ENCODE measurements around the gene GNA14.
"Not testable (repeated sequence)": the region's sequence is repeated elsewhere in the genome, so short reads cannot be mapped to it uniquely, and the experiment has no call there.

GNA14 gene

DNA sequence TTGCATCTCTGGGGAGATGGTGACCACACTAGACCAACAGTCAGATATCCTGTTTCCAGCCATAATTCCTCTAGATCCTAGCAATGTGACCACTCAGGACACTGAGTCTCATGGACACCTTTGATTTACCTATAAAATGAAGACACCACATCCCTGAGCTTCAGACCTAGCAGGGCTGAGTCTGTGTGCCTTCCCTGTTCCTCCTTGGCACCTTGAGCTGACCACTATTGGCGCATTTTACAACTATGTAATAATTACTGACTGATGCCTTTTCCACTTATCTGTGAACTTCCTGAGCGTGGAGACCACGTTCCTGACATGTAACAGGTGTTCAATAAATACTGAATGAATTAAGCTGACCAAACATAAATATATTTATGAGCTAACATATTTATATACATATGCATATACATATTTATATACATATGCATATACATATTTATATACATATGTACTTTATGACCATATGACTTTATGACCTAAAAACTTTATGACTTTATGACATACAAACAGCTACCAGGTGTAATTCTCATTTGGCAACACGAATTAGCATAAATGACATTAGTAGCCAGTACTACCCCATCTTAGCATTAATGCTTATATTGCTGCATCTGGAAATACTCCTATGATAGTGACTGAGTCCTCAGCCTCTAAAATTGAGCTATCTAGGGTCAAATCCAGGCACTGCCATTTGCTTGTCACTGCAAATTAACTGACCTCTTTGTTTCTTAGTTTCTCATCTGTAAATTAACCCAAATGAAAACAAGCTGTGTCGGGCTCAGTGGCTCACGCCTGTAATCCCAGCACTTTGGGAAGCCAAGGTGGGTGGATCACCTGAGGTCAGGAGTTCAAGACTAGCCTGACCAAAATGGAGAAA lies 150.6 kb downstream of the GNA14 start:
- TF ChIP-seq, protein P1, sequence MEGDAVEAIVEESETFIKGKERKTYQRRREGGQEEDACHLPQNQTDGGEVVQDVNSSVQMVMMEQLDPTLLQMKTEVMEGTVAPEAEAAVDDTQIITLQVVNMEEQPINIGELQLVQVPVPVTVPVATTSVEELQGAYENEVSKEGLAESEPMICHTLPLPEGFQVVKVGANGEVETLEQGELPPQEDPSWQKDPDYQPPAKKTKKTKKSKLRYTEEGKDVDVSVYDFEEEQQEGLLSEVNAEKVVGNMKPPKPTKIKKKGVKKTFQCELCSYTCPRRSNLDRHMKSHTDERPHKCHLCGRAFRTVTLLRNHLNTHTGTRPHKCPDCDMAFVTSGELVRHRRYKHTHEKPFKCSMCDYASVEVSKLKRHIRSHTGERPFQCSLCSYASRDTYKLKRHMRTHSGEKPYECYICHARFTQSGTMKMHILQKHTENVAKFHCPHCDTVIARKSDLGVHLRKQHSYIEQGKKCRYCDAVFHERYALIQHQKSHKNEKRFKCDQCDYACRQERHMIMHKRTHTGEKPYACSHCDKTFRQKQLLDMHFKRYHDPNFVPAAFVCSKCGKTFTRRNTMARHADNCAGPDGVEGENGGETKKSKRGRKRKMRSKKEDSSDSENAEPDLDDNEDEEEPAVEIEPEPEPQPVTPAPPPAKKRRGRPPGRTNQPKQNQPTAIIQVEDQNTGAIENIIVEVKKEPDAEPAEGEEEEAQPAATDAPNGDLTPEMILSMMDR (conservative IDR thresholded peaks at IDR 0.05), result no peak
- H3K27ac ChIP-seq, result peak overlapping the region; percentile 72

DNA sequence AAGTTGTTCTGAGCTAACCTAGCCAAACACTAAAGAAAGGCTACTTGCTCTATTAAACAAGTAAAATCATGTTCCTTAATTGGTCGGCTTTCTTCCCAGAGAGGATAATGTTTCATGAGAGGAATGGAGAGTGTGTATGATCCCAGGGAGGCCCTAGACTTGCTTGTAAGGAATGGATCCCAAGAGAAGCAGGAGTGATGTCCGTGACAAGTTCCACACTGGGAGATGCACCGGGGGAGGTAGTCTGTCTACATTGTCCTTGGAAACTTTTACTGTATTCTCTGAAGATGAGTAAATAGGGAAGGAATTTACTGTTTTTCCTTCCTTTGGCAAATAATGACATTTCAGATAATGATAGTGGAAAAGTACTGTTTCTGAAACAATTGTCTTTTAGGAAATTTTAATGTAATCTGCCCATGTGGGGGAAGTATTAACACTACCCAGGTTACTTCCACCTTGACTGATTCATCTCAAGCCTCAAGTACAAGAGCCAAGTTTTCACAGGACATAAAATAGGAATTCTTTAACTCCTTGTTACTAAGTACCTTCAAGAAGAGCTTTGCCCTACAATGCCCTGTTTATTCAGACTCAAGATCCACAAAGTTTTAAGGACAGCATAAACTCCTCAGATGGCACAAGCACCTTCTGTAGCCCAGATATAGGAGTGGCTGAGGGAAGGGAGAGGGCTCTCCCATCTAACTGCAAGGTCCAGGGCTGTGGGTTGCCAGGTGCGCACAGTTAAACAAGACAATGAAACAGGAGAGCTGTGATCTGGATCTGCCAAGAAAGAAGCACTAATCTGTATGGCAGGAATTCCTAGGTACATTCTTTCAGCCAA lies 152.1 kb downstream of the GNA14 start:
- H3K27ac ChIP-seq, result peak overlapping the region; percentile 72
- TF ChIP-seq, protein P1 (conservative IDR thresholded peaks at IDR 0.05), result no peak

DNA sequence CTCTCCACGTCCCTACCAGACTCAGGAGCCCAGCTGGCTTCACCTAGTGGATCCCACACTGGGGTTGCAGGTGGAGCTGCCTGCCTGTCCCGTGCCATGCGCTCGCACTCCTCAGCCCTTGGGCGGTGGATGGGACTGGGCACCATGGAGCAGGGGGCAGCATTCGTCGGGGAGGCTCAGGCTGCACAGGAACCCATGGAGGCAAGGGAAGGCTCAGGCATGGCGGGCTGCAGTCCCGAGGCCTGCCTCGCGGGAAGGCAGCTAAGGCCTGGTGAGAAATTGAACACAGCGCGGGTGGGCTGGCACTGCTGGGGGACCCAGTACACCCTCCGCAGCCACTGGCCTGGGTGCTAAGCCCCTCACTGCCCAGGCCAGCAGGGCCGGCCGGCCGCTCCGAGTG lies 157.8 kb downstream of the GNA14 start:
- H3K27ac ChIP-seq, result not testable (repeated sequence)

DNA sequence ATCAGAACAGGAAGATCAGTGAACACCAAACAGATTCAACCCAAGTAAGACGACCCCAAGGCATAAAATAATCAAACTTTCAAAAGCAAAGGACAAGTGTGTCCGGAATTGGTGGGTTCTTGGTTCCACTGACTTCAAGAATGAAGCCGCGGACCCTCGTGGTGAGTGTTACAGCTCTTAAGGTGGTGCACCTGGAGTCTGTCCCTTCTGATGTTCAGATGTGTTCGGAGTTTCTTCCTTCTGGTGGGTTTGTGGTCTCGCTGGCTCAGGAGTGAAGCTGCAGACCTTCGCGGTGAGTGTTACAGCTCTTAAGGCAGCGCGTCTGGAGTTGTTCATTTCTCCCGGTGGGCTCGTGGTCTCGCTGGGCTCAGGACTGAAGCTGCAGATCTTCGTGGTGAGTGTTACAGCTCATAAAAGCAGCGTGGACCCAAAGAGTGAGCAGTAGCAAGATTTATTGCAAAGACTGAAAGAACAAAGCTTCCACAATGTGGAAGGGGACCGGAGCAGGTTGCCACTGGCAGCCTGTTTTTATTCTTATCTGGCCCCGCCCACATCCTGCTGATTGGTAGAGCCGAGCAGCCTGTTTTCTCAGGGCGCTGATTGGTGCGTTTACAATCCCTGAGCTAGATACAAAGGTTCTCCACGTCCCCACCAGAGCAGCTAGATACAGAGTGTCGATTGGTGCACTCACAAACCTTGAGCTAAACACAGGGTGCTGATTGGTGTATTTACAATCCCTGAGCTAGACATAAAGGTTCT lies 158.5 kb downstream of the GNA14 start:
- H3K27ac ChIP-seq, result peak overlapping the region; percentile 29; the same call in 1 of the 2 replicates

DNA sequence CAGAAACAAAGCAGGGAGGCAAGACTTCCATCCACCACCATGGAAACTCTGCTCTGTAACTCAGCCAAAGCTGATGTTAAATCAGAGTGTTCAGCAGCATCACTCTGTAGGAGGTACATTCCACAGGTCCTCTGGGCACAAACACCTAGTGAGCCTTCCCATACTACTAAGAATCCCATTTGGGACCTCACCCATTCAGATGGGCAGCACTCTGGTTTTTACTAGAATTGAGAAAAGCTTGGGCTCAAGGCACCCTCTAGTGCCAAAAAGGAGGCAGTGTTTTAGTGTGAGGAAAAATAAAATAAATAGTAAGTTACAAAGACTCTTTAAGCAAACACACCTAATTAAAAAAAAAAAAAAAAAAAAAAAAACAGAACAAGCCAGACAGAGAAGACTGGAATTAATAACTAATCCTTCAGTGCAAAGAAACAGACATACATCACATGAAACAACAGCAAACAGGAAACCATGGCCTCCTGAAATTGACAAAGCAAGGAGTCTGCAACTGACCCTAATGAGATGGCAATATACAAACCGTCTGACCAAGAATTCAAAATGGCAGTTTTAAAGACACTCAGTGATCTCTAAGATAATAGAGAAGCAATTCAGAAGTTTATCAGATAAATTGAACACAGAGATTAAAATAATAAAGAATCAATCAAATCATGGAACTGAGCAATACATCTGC lies 159.5 kb downstream of the GNA14 start:
- TF ChIP-seq, protein P1 (conservative IDR thresholded peaks at IDR 0.05), result peak; percentile 73
- H3K27ac ChIP-seq, result peak overlapping the region; percentile 29; the same call in 1 of the 2 replicates

DNA sequence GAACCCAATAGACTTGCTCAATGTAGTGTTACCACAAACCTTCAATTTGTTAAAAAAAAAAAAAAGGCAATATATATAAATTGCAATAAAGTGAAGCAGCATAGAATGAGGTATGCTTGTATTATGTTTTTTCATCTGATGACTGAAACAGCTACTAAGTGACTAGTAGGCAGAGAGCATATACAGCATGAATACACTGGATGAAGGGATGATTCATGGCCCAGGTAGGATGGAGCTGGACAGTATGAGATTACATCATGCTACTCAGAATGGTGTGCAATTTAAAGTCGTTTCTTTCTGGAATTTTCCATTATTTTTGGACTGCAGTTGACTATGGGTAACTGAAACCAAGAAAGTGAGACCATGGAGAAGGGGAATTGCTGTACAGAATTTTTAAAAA lies 161.2 kb downstream of the GNA14 start:
- TF ChIP-seq, protein P1 (conservative IDR thresholded peaks at IDR 0.05), result no peak
- H3K27ac ChIP-seq, result no peak overlapping the region

DNA sequence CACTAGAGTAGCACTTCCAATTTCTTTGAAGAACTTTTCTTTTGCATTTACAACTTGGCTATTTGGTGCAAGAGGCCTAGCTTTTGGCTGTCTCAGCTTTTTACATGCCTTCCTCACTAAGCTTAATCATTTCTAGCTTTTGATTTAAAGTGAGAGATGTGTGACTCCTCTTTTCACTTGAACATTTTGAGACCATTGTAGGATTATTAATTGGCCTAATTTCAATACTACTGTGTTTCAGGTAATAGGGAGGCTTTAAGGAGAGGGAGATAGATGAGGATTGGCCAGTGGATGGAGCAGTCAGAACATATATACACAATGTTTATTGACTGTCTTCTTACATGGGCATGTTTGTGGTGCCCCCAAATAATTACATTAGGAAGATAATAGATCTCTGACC lies 161.7 kb downstream of the GNA14 start:
- no peak overlapping the region for H3K27ac ChIP-seq
- TF ChIP-seq, protein P1 (conservative IDR thresholded peaks at IDR 0.05), result no peak
